AG04450 (cell line): ENCODE measurements around the gene ADAMTS17. TPM values are rescaled to one million over a fixed set of nuclear protein-coding genes. Genes with fewer than 3 reads are reported as not detected.

Experiments used
- CTCF ChIA-PET: fragments of 300-600, 350-600 bp; formaldehyde crosslinking; extraction: SDS; loops from one replicate; lab custom pipeline; 2022; ENCODE audit warnings: antibody characterized with exemption, inconsistent platforms; lab: Charles Lee
- POLR2A ChIA-PET: fragments of 350-600 bp; formaldehyde crosslinking; extraction: SDS; loops from one replicate; lab custom pipeline; 2021; ENCODE audit warnings: antibody characterized with exemption, inconsistent platforms; lab: Yijun Ruan, JAX
- DNase-seq: peaks from one replicate; pipeline ENCODE4 v3.0.0-alpha.2; 2011; ENCODE audit warnings: low read depth, low spot score
- H3K27ac ChIP-seq: one replicate; pipeline ENCODE4 v1.5.1; 2012; ENCODE audit warnings: low read depth, low read length, control low read depth
- H3K27me3 ChIP-seq: one replicate; pipeline ENCODE4 v1.6.0; 2012; ENCODE audit warnings: low read length; ENCODE audit not compliant: control insufficient read depth, insufficient read depth
- H3K4me3 ChIP-seq: 2 replicates; pipeline ENCODE4 v1.5.1; 2011; ENCODE audit warnings: mild to moderate bottlenecking, low read depth, low read length, control low read depth
- H3K9me3 ChIP-seq: 2 replicates; pipeline ENCODE4 v1.5.1; 2012; ENCODE audit warnings: low read length; ENCODE audit not compliant: control insufficient read depth, insufficient read depth
- polyA plus RNA-seq: library from polyadenylated mRNA; depleted of rRNA; stranded (reverse); fragments of >200 nt; gene quantifications from 2 replicates; pipeline ENCODE4 v1.2.3, GENCODE V29; 2011
- TF ChIP-seq, protein P1 (sequence below): IDR thresholded peaks from 2 replicates; pipeline ENCODE4 v1.5.1; 2011; ENCODE audit warnings: low read depth, low read length, control low read depth, inconsistent platforms

The ADAMTS17 gene
- polyA plus RNA-seq, 1 experiment: 0.06 TPM

DNA sequence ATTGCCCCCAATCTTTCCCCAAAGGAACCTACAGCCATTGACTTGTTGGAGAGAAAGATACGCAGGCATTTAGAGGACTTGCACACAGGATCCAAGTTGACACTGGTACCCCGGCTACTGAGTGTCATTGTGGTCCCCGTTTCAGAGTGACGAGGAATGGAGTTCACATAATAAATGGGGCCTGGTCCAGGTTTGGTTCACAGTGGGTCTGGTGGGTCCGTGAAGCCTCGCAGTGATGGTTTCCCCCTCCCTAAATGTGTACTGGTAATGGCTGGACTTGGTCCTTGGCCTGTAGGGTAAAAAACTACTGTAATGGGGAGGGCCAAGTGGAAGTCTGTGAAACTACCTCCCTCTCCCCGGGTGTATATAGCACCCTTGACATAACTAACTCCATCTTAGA lies 376.4 kb downstream of the ADAMTS17 start:
- no peak for DNase-seq
- peaks cover 18% of the 10 kb centered on the region for H3K9me3 ChIP-seq
- ChIA-PET CTCF (no interaction called here), POLR2A (no interaction called here)
- TF ChIP-seq, protein P1, sequence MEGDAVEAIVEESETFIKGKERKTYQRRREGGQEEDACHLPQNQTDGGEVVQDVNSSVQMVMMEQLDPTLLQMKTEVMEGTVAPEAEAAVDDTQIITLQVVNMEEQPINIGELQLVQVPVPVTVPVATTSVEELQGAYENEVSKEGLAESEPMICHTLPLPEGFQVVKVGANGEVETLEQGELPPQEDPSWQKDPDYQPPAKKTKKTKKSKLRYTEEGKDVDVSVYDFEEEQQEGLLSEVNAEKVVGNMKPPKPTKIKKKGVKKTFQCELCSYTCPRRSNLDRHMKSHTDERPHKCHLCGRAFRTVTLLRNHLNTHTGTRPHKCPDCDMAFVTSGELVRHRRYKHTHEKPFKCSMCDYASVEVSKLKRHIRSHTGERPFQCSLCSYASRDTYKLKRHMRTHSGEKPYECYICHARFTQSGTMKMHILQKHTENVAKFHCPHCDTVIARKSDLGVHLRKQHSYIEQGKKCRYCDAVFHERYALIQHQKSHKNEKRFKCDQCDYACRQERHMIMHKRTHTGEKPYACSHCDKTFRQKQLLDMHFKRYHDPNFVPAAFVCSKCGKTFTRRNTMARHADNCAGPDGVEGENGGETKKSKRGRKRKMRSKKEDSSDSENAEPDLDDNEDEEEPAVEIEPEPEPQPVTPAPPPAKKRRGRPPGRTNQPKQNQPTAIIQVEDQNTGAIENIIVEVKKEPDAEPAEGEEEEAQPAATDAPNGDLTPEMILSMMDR: no peak
- H3K27ac ChIP-seq: no peak overlapping the region
- no peak overlapping the region for H3K4me3 ChIP-seq
- H3K27me3 ChIP-seq: no peaks in the 10 kb centered on the region

DNA sequence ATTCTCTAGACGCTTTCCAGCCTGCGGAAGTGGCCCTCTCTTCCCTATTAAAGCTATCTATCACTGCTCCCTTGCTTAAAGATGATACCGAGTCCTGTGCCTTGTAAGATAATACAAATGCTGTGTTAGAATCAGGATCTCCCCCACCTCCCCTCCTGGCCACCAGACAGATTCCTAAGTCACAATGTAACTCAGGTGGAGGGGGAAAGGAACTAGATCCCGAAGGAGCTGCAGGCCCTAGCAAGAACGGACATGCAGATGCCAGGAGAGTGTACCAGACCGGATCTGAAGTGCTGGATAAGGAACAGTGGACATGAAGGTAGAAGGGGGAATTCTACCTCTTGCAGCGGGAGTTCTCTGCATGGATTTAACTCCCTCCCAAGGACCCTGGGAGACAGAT lies 377.8 kb downstream of the ADAMTS17 start:
- H3K9me3 ChIP-seq: peaks cover 18% of the 10 kb centered on the region
- H3K27ac ChIP-seq: no peak overlapping the region
- POLR2A ChIA-PET: no interaction called here
- no peak overlapping the region for H3K4me3 ChIP-seq
- TF ChIP-seq, protein P1: no peak
- no peak for DNase-seq
- CTCF ChIA-PET: no interaction called here
- no peaks in the 10 kb centered on the region for H3K27me3 ChIP-seq

GRCh38 chr15:99963096-99963825 lies 378.5 kb downstream of the ADAMTS17 start:
- no peak overlapping the region for H3K27ac ChIP-seq
- no peak overlapping the region for H3K4me3 ChIP-seq
- CTCF ChIA-PET: no interaction called here
- POLR2A ChIA-PET: no interaction called here
- peaks cover 18% of the 10 kb centered on the region for H3K9me3 ChIP-seq
- TF ChIP-seq, protein P1: no peak
- H3K27me3 ChIP-seq: no peaks in the 10 kb centered on the region
- DNase-seq: no peak

GRCh38 chr15:99962006-99962561 lies 379.7 kb downstream of the ADAMTS17 start:
- no peak overlapping the region for H3K4me3 ChIP-seq
- CTCF ChIA-PET: no interaction called here

DNA sequence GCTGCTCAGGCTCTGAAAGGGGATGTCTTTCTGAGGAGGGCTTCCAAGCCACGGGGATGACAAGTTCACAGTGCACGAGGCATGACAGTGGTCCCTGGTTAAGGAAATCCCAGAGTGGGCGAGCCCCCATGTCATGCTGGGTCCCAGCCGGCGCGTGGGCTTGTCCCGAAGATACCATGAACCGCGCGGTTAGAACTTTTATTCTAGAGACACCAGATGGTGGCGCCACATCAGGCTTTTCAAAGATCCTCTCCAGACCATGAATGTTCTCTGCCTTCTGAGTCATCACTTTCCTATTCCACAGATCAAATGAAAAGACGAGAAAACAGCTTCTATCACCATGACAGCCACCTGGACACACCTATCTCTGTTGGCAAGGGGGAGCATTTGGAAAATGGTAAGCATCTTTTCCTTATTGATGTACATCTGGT lies 380.7 kb downstream of the ADAMTS17 start:
- no peak for DNase-seq
- H3K27ac ChIP-seq: no peak overlapping the region
- no peak overlapping the region for H3K4me3 ChIP-seq
- ChIA-PET POLR2A (no interaction called here), CTCF (no interaction called here)
- TF ChIP-seq, protein P1: no peak
- H3K27me3 ChIP-seq: no peaks in the 10 kb centered on the region
- H3K9me3 ChIP-seq: peaks cover 31% of the 10 kb centered on the region

More at GRCh38 chr15:99962006-99962561, 379.7 kb downstream of the ADAMTS17 start:
- H3K27ac ChIP-seq: no peak overlapping the region
- POLR2A ChIA-PET: no interaction called here
- DNase-seq: no peak
- no peaks in the 10 kb centered on the region for H3K27me3 ChIP-seq
- H3K9me3 ChIP-seq: peaks cover 20% of the 10 kb centered on the region
- TF ChIP-seq, protein P1: no peak
